Fibroblast of skin of back (primary cell): ENCODE measurements around the gene BCO2.
"Not testable (repeated sequence)": the region's sequence is repeated elsewhere in the genome, so short reads cannot be mapped to it uniquely, and the experiment has no call there.

Source experiments
- DNase-seq: peaks from one replicate; pipeline ENCODE4 v3.0.0-alpha.2; 2013

BCO2 gene

GRCh38 chr11:112167145-112167544 lies 8.2 kb upstream of the BCO2 start, which contains the start of gene TEX12:
Gene TEX12 (plus strand): TSS chr11:112167372. CDS start chr11:112169269, 1,897 bp downstream.
- no peak for DNase-seq

- DNase-seq, result peak; percentile 44
These were observed 2.8 kb upstream of the BCO2 start for GRCh38 chr11:112172362-112172994.

- peak; percentile 31 for DNase-seq
These were observed 2.2 kb upstream of the BCO2 start for GRCh38 chr11:112173152-112173551.

- DNase-seq, result no peak
These were observed 264 bp downstream of the BCO2 start for GRCh38 chr11:112175599-112175952.

GRCh38 chr11:112176077-112176476 lies 765 bp downstream of the BCO2 start:
- no peak for DNase-seq

- DNase-seq, result no peak
These were observed 2.3 kb downstream of the BCO2 start for GRCh38 chr11:112177589-112177988.

GRCh38 chr11:112178428-112178827 lies 3.1 kb downstream of the BCO2 start:
- DNase-seq, result no peak

- no peak for DNase-seq
These were observed 3.6 kb downstream of the BCO2 start for GRCh38 chr11:112178936-112179335.

GRCh38 chr11:112179601-112180000 lies 4.3 kb downstream of the BCO2 start:
- no peak for DNase-seq

- no peak for DNase-seq
These were observed 7.6 kb downstream of the BCO2 start for GRCh38 chr11:112182867-112183266.

GRCh38 chr11:112185883-112186282 lies 10.6 kb downstream of the BCO2 start:
- no peak for DNase-seq

GRCh38 chr11:112186304-112186703 lies 11.0 kb downstream of the BCO2 start:
- DNase-seq, result no peak

GRCh38 chr11:112195113-112195512 lies 19.8 kb downstream of the BCO2 start:
- DNase-seq, result not testable (repeated sequence)

GRCh38 chr11:112195951-112196351 lies 20.6 kb downstream of the BCO2 start:
- no peak for DNase-seq

GRCh38 chr11:112196519-112197087 lies 21.3 kb downstream of the BCO2 start:
- DNase-seq, result no peak

- not testable (repeated sequence) for DNase-seq
These were observed 23.8 kb downstream of the BCO2 start for GRCh38 chr11:112199101-112199500.

GRCh38 chr11:112200252-112200651 lies 24.9 kb downstream of the BCO2 start:
- no peak for DNase-seq

- DNase-seq, result no peak
These were observed 30.8 kb downstream of the BCO2 start for GRCh38 chr11:112206071-112206470.

- DNase-seq, result no peak
These were observed 35.6 kb downstream of the BCO2 start for GRCh38 chr11:112210890-112211289.

GRCh38 chr11:112211536-112211935 lies 36.2 kb downstream of the BCO2 start:
- no peak for DNase-seq

- DNase-seq, result no peak
These were observed 37.0 kb downstream of the BCO2 start for GRCh38 chr11:112212290-112212689.

- no peak for DNase-seq
These were observed 37.4 kb downstream of the BCO2 start for GRCh38 chr11:112212710-112213109.

- DNase-seq, result no peak
These were observed 38.4 kb downstream of the BCO2 start for GRCh38 chr11:112213753-112214152.

GRCh38 chr11:112215621-112216020 lies 40.3 kb downstream of the BCO2 start:
- DNase-seq, result no peak
